CD4-positive, CD25-positive, alpha-beta regulatory T cell (primary cell): Measurements from ENCODE around the gene EMILIN2. TPM values are rescaled to one million over a fixed set of nuclear protein-coding genes. Genes with fewer than 3 reads are reported as not detected.
"Not testable (repeated sequence)": the region's sequence is repeated elsewhere in the genome, so short reads cannot be mapped to it uniquely, and the experiment has no call there.

Experiments
- ATAC-seq, 2 donors: fragments of 150-1000 bp; cut with Tn5 transposase; one replicate each; pipeline ENCODE4 v1.10.0; 2021; ENCODE audit warnings: low read depth in 2 of 2, moderate number of reproducible peaks in 2 of 2, moderate library complexity in 1 of 2
- DNase-seq, 3 donors: peaks; one replicate each; pipeline versions ENCODE4 v3.0.0 to v3.0.0-alpha.2; 2012 to 2022; ENCODE audit warnings: mixed read lengths in 1 of 3
- H3K27ac ChIP-seq: one replicate; pipeline ENCODE4 v1.7.0; 2013; ENCODE audit warnings: mild to moderate bottlenecking, low read length; ENCODE audit not compliant: insufficient read depth, poor library complexity, severe bottlenecking
- H3K27me3 ChIP-seq: one replicate; pipeline ENCODE4 v1.7.0; 2013; ENCODE audit warnings: low read length; ENCODE audit not compliant: control insufficient read depth, insufficient read depth
- H3K36me3 ChIP-seq: one replicate; pipeline ENCODE4 v1.7.0; 2013; ENCODE audit warnings: mild to moderate bottlenecking, low read length, moderate library complexity; ENCODE audit not compliant: control insufficient read depth, insufficient read depth
- H3K4me1 ChIP-seq: 2 replicates; pipeline ENCODE4 v1.7.0; 2013; ENCODE audit warnings: mild to moderate bottlenecking, low read length; ENCODE audit not compliant: insufficient read depth, control insufficient read depth, poor library complexity, severe bottlenecking
- H3K4me3 ChIP-seq: one replicate; pipeline ENCODE4 v1.7.0; 2013; ENCODE audit warnings: low read depth, mild to moderate bottlenecking, low read length, moderate library complexity
- H3K9me3 ChIP-seq, 2 experiments: 1 replicate in 1 of 2; 2 replicates in 1 of 2; pipeline ENCODE4 v1.7.0; 2013; ENCODE audit warnings: low read length in 2 of 2, mild to moderate bottlenecking in 1 of 2, moderate library complexity in 1 of 2; ENCODE audit not compliant: control insufficient read depth in 2 of 2
- H3K27ac Mint-ChIP-seq, 3 donors: one replicate each; pipeline ENCODE4 v1.8.0; 2020 to 2022; ENCODE audit warnings: mild to moderate bottlenecking in 3 of 3, mixed read lengths in 3 of 3, moderate library complexity in 2 of 3
- H3K27me3 Mint-ChIP-seq: one replicate; pipeline ENCODE4 v1.8.0; 2022; ENCODE audit warnings: mild to moderate bottlenecking, mixed read lengths
- H3K36me3 Mint-ChIP-seq: one replicate; pipeline ENCODE4 v1.8.0; 2020; ENCODE audit warnings: mixed read lengths
- H3K4me1 Mint-ChIP-seq, 4 donors: one replicate each; pipeline ENCODE4 v1.8.0; 2020 to 2022; ENCODE audit warnings: mixed read lengths in 4 of 4, mild to moderate bottlenecking in 1 of 4
- H3K4me3 Mint-ChIP-seq, 4 donors: one replicate each; pipeline ENCODE4 v1.8.0; 2020 to 2022; ENCODE audit warnings: mild to moderate bottlenecking in 4 of 4, mixed read lengths in 4 of 4, moderate library complexity in 3 of 4
- H3K9me3 Mint-ChIP-seq, 7 donors: one replicate each; pipeline ENCODE4 v1.8.0; 2020 to 2022; ENCODE audit warnings: mixed read lengths in 7 of 7, mild to moderate bottlenecking in 3 of 7, moderate library complexity in 2 of 7
- polyA plus RNA-seq, 4 donors: library from polyadenylated mRNA; unstranded; fragments of 300-500 nt; fragmentation: Illumina TruSeq; gene quantifications; one replicate each; pipeline ENCODE4 v1.2.3, GENCODE V29; 2021
- total RNA-seq: library from RNA; stranded (reverse); gene quantifications from one replicate; pipeline ENCODE4 v1.2.3, GENCODE V29; 2022

The EMILIN2 gene
- total RNA-seq: 4.6 TPM
- 1 to 10 TPM; 1.7 to 2.9 (median 2.0) TPM for polyA plus RNA-seq

DNA sequence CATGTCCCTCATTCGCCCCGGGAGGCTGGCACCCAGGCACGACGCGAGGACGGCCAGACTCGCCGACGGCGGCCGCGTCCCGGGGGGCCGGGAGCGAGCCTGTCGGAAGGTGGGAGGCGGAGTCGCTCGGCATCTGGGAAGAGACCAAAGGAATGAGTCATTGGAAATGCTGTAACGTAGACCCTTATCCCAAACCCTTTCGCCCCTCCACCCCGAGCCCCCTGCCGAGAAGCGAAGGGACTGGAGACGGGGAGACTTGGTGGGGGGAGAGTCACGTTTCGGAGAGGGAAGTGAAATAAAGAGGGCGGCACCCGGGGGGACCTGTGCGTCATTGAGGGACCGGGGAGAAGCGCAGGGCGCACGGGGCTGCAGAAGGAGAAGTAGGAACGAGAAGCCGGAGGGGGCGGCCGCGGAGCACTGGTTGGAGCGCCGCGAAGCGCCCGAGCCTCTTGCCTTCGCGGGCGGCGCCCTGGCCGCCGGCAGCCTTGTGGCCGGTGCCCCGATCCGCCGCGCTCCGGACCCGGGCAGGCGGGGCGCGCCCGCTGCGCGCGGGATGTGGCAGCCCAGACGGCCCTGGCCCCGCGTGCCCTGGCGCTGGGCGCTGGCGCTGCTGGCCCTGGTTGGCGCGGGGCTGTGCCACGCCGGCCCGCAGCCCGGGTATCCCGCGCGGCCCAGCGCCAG is at the start of gene EMILIN2:
TSS of gene EMILIN2 (plus strand) at position 371 of the 681 bp plus-strand sequence. CDS start at position 554, 183 bp downstream.
- Mint-ChIP-seq H3K9me3 (peaks cover 0 to 3% (median 0%) of the 10 kb centered on the region in 7 donors), H3K36me3 (peaks cover 4% of the 10 kb centered on the region), H3K4me1 (peaks cover 4 to 27% (median 16%) of the 10 kb centered on the region in 4 donors), H3K4me3 (peak within 1 kb of the TSS; percentile 80 to 91 (median 84)), H3K27ac (peak within 1 kb of the TSS in 1 of 3 donors; percentile 9), H3K27me3 (peaks cover 36% of the 10 kb centered on the region)
- Histone ChIP-seq H3K4me3 (no peak within 1 kb of the TSS), H3K27me3 (peaks cover 27% of the 10 kb centered on the region), H3K27ac (no peak within 1 kb of the TSS), H3K9me3 (no peaks in the 10 kb centered on the region), H3K4me1 (peaks cover 25% of the 10 kb centered on the region), H3K36me3 (no peaks in the 10 kb centered on the region)
- DNase-seq (peak in 1 of 3 donors; percentile 29), ATAC-seq (peak; percentile 23 to 42)

DNA sequence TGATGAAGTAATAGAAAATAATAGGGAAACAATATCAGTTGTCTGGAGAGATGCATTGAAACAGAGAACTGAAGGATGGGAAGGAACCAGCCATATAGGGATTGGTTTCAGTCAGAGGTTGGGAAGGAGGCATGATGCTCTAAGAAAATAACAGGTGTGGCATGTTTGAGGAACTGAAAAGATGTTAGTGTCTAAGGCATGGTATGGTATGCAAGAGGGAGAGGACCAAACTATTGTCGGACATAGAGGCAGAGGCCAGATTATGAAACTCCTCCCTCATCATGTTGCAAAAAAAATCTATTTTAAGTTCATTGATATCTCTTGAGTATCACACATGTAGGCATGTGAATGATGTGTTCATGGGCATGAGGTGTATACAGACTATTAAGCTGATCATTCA is 48.9 kb upstream of the EMILIN2 start:
- H3K4me3 ChIP-seq: no peak overlapping the region
- H3K27me3 ChIP-seq: no peaks in the 10 kb centered on the region
- no peaks in the 10 kb centered on the region for H3K9me3 ChIP-seq
- DNase-seq: no peak
- Mint-ChIP-seq H3K36me3 (peaks cover 54% of the 10 kb centered on the region), H3K27me3 (no peaks in the 10 kb centered on the region), H3K4me3 (no peak overlapping the region), H3K9me3 (no peaks in the 10 kb centered on the region), H3K4me1 (peaks cover 16 to 44% (median 20%) of the 10 kb centered on the region in 4 donors), H3K27ac (peak overlapping the region in 1 of 3 donors; percentile 65)
- no peak overlapping the region for H3K27ac ChIP-seq
- no peaks in the 10 kb centered on the region for H3K4me1 ChIP-seq
- H3K36me3 ChIP-seq: peaks cover 93% of the 10 kb centered on the region
- no peak for ATAC-seq

DNA sequence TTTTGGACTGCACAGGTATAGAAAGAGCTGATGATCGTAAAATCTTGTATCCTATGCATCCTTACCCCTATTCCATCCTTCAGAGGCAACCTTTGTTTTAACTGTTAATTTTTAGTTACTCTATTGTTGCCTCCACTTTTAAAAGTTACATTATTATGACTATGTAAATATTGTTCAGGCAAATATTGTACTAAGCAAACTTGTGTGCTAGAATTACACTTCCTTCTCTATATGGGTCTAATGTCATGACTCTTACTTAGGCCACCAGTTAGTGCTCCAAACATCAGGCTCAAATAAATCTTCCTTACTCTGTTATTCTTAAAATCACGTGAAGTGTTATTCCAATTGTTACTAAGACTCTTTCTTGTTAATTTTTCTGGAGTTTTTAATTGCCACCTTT is 47.4 kb upstream of the EMILIN2 start:
- Histone ChIP-seq H3K27ac (no peak overlapping the region), H3K9me3 (no peaks in the 10 kb centered on the region), H3K27me3 (no peaks in the 10 kb centered on the region), H3K36me3 (peaks cover 94% of the 10 kb centered on the region), H3K4me3 (no peak overlapping the region), H3K4me1 (no peaks in the 10 kb centered on the region)
- Mint-ChIP-seq H3K9me3 (no peaks in the 10 kb centered on the region), H3K27ac (no peak overlapping the region), H3K4me1 (peaks cover 16 to 54% (median 22%) of the 10 kb centered on the region in 4 donors), H3K4me3 (peak overlapping the region in 1 of 4 donors; percentile 22), H3K27me3 (no peaks in the 10 kb centered on the region), H3K36me3 (peaks cover 61% of the 10 kb centered on the region)
- no peak for DNase-seq
- ATAC-seq: no peak

DNA sequence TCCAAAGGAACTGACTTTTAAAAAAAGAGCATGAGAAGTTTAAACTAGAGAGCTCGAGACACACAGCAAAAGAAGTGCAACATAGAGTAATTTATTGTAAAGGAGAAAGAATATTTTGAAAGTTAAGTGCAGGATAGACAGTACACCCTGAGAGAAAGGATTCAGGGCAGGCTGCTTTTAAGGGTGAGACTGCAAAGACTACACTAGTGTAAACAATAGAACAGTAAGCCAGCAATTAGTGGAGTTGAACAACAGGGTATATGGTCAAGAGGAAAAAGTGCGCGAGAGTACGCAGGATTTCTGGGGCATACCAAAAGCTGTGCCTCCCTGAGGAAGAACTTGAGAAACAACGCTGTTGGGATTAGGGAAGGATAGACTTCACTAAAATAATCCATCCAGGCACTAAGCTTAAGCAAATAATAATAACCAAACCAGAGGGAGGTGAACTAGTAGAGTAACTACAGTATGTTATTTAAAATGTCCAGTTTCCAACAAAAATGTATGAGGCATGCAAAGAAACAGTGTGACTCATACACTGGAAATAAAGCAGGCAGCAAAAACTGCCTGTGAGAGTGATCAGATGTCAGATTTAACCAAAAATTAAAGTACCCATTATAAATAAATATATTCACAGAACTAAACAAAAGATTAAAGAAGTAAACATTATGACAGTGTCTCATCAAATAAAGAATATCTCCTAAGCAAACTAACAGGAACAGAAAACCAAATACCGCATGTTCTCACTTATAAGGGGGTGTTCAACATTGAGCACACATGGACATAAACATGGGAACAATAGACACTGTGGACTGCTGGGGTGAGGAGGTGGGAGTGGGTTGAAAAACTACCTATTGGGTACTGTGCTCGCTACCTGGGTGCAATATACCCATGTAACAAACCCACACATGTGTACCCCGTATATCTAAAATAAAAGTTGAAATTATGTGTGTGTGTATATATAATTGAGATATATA is 40.5 kb upstream of the EMILIN2 start:
- DNase-seq: no peak
- Mint-ChIP-seq H3K4me1 (peaks cover 0 to 26% (median 7%) of the 10 kb centered on the region in 4 donors), H3K27me3 (no peaks in the 10 kb centered on the region), H3K27ac (peak overlapping the region in 2 of 3 donors; percentile 11 to 83), H3K9me3 (peaks cover 2 to 16% (median 6%) of the 10 kb centered on the region in 7 donors), H3K4me3 (peak overlapping the region in 1 of 4 donors; percentile 64), H3K36me3 (peaks cover 35% of the 10 kb centered on the region)
- no peaks in the 10 kb centered on the region for H3K27me3 ChIP-seq
- peaks cover 41% of the 10 kb centered on the region for H3K36me3 ChIP-seq
- no peak overlapping the region for H3K4me3 ChIP-seq
- H3K9me3 ChIP-seq: peaks cover 3 to 6% of the 10 kb centered on the region in 2 experiments
- no peaks in the 10 kb centered on the region for H3K4me1 ChIP-seq
- ATAC-seq: no peak
- no peak overlapping the region for H3K27ac ChIP-seq

DNA sequence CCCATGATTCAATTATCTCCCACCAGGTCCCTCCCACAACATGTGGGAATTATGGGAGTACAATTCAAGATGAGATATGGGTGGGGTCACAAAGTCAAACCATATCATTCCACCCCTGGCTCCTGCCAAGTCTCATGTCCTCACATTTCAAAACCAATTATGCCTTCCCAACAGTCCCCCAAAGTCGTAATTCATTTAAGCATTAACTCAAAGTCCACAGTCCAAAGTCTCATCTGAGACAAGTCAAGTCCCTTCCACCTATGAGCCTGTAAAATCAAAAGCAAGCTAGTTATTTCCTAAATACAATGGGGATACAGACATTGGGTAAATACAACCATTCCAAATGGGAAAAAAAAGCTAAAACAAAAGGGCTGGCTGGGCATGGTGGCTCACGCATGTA is 38.2 kb upstream of the EMILIN2 start:
- not testable (repeated sequence) for H3K4me1 ChIP-seq, H3K27me3 ChIP-seq, H3K27me3 Mint-ChIP-seq, DNase-seq, H3K27ac ChIP-seq, H3K9me3 ChIP-seq, ATAC-seq, H3K4me3 Mint-ChIP-seq, H3K27ac Mint-ChIP-seq, H3K4me3 ChIP-seq
- peaks cover 19% of the 10 kb centered on the region for H3K36me3 ChIP-seq
- Mint-ChIP-seq H3K36me3 (peaks cover 24% of the 10 kb centered on the region), H3K9me3 (peaks cover 6 to 37% (median 13%) of the 10 kb centered on the region in 7 donors), H3K4me1 (peaks cover 0 to 21% (median 7%) of the 10 kb centered on the region in 4 donors)

DNA sequence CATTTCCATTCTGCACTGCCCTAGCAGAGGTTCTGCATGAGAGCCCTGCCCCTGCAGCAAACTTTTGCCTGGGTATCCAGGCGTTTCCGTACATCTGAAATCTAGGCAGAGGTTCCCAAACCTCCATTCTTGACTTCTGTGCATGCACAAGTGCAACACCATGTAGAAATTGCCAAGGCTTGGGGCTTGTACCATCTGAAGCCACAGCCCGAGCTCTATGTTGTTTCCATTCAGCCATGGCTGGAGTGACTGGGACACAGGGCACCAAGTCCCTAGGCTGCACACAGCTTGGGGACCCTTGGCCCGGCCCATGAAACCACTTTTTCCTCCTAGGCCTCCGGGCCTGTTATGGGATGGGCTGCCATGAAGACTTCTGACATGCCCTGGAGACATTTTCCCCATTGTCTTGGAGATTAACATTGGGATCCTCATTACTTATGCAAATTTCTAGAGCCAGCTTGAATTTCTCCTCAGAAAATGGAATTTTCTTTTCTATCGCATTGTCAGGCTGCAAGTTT is 37.1 kb upstream of the EMILIN2 start:
- ATAC-seq: peak in 1 of 2 donors; percentile 6
- Mint-ChIP-seq H3K36me3 (peaks cover 15% of the 10 kb centered on the region), H3K4me1 (peaks cover 0 to 12% (median 6%) of the 10 kb centered on the region in 4 donors), H3K9me3 (peaks cover 6 to 44% (median 15%) of the 10 kb centered on the region in 7 donors), H3K27me3 (peaks cover 14% of the 10 kb centered on the region), H3K4me3 (peak overlapping the region in 1 of 4 donors; percentile 69)
- not testable (repeated sequence) for H3K36me3 ChIP-seq, H3K4me3 ChIP-seq, H3K4me1 ChIP-seq, DNase-seq, H3K27ac ChIP-seq, H3K27ac Mint-ChIP-seq, H3K27me3 ChIP-seq
- H3K9me3 ChIP-seq: peaks cover 11% of the 10 kb centered on the region in 2 experiments

DNA sequence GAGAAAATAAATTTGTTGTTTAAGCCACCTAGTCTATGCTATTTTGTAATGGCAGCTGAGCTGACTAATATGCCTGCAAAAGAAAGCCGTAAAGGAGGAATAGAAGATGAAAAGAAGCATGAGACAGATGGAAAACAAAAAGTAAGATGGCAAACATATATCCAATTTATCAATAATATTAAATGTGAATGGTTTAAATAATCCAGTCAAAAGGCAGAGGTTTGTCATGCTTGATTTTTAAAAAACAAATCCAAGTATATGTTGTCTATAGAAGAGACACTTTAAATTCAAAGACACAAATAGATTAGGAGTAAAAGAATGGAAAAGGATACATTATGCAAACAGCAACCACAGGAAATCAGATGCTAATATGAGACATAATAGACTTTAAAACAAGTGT is 35.4 kb upstream of the EMILIN2 start:
- H3K9me3 ChIP-seq: peaks cover 11 to 13% of the 10 kb centered on the region in 2 experiments
- H3K4me1 ChIP-seq: no peaks in the 10 kb centered on the region
- H3K36me3 ChIP-seq: no peaks in the 10 kb centered on the region
- Mint-ChIP-seq H3K4me1 (peaks cover 0 to 7% (median 3%) of the 10 kb centered on the region in 4 donors), H3K9me3 (peaks cover 8 to 54% (median 15%) of the 10 kb centered on the region in 7 donors), H3K36me3 (peaks cover 5% of the 10 kb centered on the region), H3K27ac (no peak overlapping the region), H3K27me3 (peaks cover 24% of the 10 kb centered on the region), H3K4me3 (no peak overlapping the region)
- no peaks in the 10 kb centered on the region for H3K27me3 ChIP-seq
- no peak overlapping the region for H3K27ac ChIP-seq
- no peak overlapping the region for H3K4me3 ChIP-seq
- ATAC-seq: no peak
- DNase-seq: no peak
